GM21526 (cell line): ENCODE data around the gene TMEM54.
"Not testable (repeated sequence)": the region's sequence is repeated elsewhere in the genome, so short reads cannot be mapped to it uniquely, and the experiment has no call there.

Experiments
- ATAC-seq: cut with Tn5 transposase; IDR thresholded peaks from one replicate; pipeline ENCODE4 v1.9.1; 2021; ENCODE audit warnings: moderate library complexity; ENCODE audit not compliant: unreplicated experiment, low FRiP score

The TMEM54 gene

DNA sequence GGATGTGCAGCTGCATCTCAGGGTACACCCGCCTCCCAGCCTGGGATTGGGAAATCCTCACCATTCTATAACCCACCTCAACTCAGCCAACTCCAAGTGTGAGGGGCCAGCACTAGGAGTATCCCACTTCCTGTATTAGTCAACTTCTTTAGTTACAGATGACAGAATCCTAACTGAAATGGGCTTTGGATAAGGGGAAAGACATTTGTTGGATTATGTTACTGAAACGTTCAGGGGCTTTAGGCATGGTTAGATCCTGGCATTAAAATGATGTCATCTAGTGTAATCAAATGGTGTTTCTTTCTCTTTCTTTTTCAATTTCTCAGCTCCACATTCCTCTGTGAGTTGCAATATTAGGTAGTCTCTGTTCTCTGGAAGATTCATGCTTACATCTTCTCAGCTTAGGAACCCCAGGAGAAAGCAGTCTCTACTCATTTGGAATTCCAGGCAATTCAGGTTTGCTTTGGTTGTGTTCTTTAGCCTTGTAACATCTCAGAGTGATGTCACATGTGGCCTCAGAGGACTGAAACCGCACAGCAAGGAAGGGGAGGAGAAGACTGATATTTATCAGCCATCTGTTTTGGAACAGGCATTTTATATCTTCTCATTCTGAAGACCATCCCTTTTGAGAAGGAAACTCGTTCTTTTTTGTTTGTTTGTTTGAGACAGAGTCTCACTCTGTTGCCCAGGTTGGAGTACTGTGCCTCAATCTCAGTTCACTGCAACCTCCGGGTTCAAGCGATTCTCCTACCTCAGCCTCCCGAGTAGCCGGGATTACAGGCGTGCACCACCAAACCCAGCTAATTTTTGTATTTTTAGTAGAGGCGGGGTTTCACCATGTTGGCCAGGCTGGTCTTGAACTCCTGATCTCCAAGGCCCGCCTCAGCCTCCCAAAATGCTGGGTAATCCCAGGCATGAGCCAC, 18.9 kb upstream of the TMEM54 start:
- ATAC-seq = no peak

DNA sequence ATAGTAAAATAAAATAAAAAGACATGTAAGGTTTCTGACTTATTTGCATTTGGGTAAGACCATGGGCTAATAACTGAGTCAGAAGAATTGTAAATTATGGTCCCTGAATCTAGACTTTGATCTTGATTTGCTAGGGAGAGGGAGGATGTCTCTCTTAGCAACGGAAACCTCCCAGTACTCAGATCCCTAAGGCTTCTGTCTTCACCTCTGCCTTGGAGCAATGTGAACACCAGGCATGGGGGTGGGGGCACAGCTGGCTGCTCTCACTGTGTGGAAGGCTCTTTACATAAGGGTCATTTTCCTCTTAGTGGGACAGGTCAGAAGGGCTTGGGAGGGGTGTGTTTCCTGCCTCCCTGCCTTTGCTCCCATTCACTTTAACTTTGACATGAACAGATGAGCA, 17.0 kb upstream of the TMEM54 start:
- ATAC-seq = no peak

DNA sequence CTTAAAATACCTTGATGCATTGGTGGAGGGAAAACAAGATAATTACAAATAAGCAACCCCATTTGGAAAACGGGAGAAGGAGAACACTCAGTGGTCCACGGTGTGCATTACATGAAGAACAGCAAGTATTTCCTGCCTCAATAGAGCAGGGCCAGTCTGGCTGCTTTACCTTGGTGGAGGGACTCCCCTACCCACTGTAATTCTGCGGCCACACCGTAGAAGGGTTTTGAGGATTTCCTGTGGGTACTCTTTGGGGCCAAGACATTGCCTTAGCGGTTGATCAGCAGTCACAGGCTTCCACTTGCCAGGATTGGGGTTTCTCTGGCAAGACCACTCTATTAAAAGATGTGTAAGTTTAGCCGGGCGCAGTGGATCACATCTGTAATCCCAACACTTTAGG, 16.3 kb upstream of the TMEM54 start:
- ATAC-seq = no peak

DNA sequence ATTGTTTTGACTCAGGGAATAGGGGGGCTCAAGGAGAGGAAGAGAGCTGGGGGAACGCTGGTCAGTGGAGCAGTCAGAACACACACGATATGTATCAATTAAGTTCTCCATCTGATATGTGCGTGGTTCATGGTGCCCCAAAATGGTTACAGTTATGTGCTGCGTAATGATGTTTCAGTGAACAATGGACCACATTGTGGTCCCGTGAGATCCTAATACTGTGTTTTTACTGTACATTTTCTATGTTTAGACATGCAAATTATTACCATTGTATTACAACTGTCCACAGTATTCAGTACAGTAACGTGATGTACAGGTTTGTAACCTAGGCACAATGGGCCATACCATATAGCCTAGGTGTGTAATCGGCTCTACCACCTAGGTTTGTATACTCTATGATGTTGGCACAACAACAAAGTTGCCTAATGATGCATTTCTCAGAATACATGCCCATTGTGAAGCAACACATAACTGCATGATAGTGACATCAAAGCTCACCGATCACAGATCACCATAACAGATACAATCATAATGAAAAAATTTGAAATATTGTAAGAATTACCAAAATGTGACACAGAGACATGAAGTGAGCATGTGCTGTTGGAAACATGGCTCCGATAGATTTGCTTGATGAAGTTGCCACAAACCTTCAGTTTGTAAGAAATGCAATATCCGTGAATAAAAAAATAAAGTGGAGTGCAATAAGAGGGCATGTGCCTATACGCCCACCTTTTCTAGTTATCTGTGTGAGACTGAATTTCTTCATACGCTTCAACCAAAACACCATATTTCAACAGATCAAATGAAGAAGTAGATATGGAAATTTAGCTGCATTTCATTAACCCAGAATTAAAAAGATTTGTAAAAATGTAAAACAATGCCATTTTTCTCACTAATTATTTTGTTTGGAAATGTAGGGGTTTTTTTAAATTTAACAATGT, 14.8 kb upstream of the TMEM54 start:
- no peak for ATAC-seq

DNA sequence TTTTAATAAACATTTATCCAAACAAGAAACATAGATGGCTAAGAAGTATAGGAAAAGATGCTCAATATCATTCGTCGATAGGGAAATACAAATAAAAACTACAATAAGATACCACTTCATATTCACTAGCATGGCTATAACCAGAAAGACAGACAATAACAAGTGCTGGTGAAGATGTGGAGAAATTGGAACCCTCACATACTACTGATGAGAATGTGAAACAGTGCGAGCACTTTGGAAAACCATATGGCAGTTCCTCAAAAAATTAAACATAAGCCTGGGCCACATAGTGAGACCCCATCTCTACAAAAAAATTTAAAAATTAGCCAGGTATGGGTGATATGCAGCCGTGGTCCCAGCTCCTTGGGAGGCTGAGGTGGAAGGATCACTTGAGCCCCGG, 9.1 kb upstream of the TMEM54 start:
- no peak for ATAC-seq

DNA sequence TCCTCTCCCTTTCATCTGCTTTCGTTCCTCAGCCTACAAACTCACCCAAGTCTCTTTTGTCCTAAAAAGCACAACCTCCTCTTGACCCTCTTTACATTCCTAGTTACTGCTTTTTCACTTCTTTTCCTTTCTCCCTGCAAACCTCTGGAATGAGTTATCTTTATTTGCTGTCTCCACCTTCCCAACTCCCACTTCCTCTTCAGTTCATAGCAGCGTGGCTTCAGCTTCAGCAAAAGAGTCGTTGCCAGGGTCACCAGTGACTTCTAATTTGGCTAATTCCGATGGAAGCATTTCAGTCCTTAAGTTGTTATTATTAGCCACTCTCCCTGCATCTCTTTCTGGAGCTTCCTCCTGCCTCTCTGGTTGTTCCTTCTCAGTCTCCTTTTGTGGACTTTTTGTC, 6.2 kb upstream of the TMEM54 start:
- no peak for ATAC-seq

DNA sequence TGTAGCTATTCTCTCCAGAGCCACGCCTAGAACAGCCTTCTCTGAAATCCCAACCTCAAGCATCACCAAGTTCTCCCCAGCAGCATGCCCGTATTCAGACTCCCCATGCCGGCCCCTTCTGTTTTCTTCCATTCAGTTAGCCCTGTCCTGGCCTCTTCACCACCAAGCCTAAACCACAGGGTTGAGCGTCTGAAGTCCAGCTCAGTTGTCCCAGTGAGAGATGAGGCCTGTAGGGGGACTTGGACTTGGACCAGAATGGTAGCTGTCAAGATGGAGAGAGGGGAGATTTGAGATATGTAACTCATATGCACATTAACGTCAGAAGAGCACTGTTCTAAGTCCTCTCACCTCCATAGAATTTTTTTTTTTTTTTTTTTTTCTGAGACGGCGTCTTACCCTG, 5.5 kb upstream of the TMEM54 start:
- ATAC-seq = no peak

DNA sequence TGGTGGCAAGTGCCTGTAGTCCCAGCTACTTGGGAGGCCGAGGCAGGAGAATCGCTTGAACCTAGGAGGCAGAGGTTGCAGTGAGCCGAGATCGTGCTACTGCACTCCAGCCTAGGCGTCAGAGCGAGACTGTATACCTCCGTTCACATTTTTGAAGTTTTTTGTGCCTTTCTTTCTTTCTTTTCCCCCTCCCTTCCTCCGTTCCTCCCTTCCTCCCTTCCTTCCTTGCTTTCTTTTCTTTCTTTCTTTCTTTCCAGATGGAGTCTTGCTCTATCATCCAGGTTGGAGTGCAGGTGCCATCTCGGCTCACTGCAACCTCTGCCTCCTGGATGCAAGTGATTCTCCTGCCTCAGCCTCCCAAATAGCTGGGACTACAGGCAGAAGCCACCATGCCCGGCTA, 4.4 kb upstream of the TMEM54 start:
- not testable (repeated sequence) for ATAC-seq

DNA sequence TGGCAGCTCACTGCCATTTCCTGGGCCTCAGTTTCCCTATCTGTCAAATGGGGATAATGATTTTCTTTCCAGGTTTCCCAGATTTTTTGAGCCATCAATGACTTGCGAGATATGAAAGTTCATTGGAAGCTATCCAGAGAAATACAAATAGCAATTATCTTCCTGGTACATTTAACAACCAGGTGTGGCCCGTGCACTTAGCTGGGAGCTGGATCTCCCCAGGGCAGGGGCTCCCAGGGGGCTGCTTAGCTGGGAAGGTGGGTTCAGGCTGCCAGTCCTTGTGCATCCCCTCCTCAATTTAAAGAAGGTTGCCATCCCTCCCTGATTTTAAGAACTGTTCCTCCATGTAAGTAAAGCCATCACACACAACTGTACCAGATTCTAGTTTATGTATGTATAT, 3.6 kb upstream of the TMEM54 start:
- ATAC-seq = no peak

DNA sequence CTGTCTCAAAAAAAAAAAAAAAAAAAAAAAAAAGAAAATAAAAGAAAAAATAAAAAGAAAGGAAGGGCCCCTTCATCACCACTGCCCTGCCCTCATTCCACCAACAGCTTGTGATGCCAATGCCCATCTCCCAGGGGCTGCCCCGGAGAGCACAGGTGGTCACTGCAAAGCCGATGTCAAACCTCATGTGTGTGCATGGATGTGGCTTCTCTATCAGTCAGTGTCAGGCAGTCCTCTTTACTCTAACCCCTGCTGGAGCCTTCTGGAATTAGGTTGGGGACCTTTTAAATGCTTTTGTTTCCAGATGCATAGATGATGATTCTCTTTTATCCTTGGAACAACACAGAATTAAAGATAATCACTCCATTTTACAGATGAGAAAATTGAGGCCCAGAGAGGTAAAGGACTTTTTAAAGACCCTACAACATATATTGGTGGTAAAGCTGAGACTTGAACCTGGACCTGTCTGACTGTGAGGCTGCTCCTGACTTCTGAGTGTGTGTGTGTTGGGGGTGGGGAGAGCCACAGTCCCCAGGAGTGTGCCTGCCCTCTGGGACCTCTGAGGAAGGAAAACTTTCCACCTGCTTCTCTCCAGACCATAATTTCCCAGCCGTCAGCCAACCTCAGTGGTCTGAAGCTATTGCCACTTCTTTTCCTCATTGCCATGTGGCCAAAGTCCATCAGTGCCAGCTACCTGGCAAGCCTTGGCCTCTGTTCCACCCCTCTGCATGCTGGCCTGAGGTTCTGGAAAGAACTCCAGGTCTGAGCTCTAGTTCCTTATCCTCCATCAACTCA, 3.0 kb upstream of the TMEM54 start:
- no peak for ATAC-seq

DNA sequence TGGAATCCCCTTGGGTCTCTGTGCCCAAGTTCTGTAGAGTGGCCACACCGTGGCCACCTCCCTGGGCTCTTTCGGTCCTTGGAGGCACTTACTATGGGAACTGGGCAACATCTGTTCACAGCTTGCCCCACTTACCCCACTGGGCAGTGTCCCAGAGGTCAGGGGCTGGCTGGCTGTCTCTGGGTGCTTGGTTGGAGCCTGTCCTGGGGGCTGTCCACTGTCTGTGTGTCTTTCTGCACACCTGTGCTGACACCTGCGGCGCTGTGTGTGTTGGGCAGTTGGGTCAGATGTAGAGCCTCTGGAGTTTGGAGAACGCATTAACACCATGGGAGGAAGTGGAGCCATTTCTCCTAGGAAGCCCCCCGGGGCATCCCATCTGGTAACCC, 1.3 kb upstream of the TMEM54 start:
- ATAC-seq = no peak

DNA sequence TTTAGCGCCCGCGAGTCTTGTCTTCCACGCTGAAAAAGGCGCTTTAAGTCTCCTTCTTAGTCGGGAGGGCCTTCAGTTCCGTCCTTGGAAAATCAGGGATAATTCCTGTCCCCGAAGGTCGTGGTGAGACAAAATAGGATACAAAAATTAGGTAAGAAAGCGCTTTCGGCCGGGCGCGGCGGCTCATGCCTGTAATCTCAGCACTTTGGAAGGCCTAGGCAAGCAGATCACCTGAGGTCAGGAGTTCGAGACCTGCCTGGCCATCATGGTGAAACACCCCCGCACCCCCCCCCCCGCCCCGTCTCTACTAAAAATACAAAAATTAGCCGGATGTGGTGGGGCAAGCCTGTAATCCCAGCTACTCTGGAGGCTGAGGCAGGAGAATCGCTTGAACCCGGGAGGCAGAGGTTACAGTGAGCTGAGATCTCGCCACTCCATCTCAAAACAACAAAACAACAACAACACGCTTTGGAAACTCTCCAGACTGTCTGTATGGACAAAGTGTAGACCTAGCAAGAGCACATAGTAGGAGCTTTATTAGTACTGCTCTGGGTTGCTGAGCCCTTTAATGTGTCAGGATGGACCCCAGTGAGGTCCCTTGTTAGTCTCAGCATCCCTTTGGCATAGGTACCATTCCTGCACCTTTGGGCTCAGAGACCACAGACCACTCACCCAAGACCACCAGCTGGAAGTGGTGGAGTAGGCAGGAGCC, 790 bp upstream of the TMEM54 start:
- ATAC-seq = no peak

DNA sequence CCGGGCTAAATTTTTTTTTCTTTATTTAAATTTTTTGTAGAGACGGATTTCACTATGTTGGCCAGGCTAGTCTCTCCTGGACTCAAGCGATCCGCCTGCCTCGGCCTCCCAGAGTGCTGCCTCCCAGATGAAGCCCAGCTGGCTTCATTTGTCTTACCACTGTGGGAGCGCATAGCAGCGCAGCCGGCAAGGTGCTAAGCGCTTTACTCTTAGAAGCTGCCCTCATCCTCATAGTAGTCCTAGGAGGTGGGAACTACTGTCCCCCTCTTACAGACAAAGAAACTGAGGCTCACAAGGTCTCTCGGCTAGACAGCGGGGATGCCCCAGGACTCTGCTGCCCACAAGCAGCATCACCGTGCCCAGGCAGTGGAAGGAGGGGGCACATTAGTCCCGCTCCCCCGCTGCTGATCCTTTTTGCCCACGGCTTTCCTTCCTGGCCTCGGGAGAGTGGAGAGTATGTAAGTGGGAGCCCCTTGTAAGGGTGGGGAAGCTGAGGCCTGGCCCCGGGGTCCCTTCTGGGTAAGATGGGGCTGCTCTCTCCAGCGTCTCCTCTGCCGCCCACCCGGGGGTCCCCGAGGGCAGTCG, 726 bp downstream of the TMEM54 start:
- ATAC-seq = no peak

DNA sequence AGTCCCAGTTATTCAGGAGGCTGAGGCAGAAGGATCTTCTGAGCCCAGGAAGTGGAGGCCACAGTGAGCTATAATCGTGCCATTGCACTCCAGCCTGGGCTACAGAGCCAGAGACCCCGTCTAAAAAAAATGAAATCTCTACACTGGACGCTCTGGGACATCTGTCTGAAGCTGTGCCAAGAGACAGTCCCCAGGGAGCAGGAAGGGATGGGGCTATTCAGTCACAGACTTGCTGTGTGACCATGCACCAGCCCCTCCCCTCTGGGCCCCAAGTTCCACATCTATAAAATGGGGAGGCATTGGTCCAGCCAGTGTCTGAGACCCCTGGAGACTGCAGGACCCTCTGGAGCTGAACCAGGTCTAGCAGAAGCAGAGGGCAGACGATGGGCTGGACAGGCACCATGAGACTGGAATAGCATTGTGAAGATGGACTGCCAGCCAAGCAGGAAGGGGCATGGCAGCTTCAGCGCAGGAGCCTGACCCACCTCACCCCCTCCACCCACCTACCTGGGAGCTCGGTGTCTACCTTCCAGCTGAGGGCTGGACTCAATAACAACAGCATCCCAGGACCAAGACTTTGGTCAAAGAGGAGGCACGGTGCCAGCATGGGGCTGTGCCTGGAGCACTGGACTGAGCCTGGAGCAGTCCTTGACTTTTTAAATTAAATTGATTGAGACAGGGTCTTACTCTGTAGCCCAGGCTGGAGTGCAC, 1.4 kb downstream of the TMEM54 start:
- ATAC-seq = no peak

DNA sequence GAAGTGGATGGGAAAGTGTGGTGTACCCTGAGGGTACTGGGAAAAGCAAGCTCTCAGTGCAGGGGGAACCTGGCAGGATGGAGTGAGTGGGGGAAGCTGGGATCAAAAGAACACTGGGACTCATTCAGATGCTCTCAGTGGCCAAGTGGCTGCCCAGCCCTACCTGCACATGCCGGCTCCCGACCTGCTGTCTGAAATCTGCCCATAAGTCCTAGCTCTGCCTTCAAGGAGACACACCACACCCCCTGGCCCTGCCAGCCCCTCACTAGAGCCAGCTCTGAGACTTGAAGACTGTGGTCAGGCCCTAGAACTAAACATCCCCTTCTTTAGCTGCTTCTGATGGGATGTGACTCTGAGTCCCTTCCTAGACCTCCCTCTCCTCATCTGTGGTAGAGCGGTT, 2.2 kb downstream of the TMEM54 start:
- ATAC-seq = no peak

DNA sequence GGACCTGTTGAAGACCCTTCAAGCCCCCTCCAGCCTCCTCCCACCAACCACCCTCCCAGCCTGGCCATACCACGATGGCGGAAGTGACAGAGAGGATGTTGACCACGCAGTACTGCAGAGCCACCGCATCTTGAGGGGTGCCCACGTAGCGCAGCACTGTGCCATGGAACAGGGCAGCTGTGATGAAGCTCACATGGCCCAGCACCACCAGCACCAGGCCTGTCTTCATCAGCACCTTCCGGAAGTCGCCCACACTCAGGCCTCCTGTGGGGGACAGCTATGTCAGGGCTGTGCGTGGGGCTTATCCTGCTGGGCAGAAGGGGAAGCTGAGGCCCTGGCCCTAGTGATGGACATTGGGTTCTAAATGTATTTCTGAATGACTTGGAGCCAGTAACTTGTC, 3.1 kb downstream of the TMEM54 start:
- ATAC-seq = no peak

DNA sequence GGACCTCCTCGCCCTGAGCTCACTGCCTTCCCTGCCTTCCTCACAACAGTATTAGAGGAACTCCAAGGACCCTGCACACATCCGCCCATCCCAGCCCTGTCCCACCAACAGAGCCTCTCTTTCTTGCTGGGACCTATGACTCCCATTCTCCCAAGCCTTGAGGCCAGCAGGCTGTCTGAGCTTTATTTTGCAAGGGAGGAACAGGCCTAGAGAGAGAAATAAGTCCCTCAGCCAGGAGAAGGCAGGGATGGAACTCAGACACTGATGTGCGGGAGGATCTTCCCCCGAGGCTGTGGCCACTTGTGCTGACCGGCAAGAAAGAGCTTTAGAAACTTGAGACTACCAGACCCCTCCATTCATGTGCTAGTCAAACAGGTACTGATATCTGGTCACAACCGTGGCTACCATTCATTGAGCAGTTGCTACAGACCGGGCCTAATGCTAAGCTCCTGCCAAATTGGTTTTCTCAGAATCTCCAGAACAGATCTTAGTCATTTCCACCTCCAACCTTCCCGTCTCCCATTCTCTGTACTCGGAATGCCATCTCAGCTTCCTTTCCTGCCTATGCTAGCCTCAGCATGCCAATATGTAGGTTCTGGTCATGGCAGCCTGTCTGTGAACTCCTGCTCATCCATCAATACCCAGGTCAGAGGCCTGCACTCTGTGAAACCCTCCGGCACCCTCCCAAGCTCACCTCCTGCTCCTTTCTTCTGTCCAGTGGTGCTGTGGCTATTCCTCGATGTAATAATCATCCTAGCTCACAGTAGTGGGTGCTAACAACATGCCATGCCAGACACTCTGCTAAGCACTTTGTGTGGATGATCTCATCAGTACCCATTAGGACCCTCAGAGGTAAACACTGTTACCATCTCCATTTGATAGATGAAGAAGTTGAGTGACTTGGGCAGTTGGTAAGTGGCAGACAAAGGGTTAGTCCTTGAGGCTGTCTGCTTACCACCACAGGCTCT, 3.8 kb downstream of the TMEM54 start:
- ATAC-seq = no peak

DNA sequence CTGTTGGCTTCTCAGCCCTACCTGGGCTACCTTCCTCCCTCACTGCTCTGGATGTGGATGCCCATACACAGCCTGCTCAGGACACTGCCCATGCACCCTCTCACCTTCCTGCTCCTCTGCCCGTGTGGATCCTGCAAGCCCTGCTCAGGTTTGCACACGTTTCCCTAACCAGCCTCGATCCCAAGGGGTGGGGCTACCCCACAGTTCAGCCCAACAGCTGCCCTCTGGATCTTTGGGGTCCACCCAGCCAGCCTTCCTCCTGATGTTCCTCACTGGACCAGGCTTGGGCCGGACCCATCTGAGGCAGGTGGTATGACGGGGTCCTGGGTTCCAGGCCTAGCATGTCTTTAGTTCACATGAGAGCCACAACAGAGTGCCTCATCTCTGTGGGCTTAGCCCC, 4.7 kb downstream of the TMEM54 start:
- no peak for ATAC-seq
